ENCODE results near the gene YOD1.

Gene YOD1

GRCh38 chr1:207084701-207085180, 33.7 kb upstream of the YOD1 start:
- peak overlapping the region; percentile 34 for H3K4me2 ChIP-seq (ENCODE audit: low read length)
- H3K27me3 ChIP-seq (ENCODE audit: low read depth, low read length) = no peaks in the 10 kb centered on the region
- no peak overlapping the region for H3K27ac ChIP-seq (ENCODE audit: low read length)
- no peak overlapping the region for H2AFZ ChIP-seq (ENCODE audit: low read depth, low read length)
- peaks cover 29% of the 10 kb centered on the region for H3K4me1 ChIP-seq (ENCODE audit: low read length)
- H3K9ac ChIP-seq (ENCODE audit: low read length) = no peak overlapping the region
- H3K79me2 ChIP-seq (ENCODE audit: low read length) = no peaks in the 10 kb centered on the region
- no peaks in the 10 kb centered on the region for H3K36me3 ChIP-seq (replicated peaks; ENCODE audit: low read depth, low read length)
- TF ChIP-seq EZH2phosphoT487 (IDR thresholded peaks at IDR 0.05; ENCODE audit: low read depth) (no peak), CTCF (IDR thresholded peaks at IDR 0.05; ENCODE audit: low read depth, low read length) (peak; percentile 74)
- H3K4me3 ChIP-seq (ENCODE audit: low read length) = no peak overlapping the region
- H3K9me3 ChIP-seq (ENCODE audit: insufficient read depth, low read length) = no peaks in the 10 kb centered on the region
- no peaks in the 10 kb centered on the region for H4K20me1 ChIP-seq (ENCODE audit: insufficient read depth, low read length)

- Histone ChIP-seq H3K27ac (ENCODE audit: low read length) (no peak overlapping the region), H3K36me3 (replicated peaks; ENCODE audit: low read depth, low read length) (no peaks in the 10 kb centered on the region), H3K4me3 (ENCODE audit: low read length) (no peak overlapping the region), H3K27me3 (ENCODE audit: low read depth, low read length) (no peaks in the 10 kb centered on the region), H4K20me1 (ENCODE audit: insufficient read depth, low read length) (no peaks in the 10 kb centered on the region), H3K9ac (ENCODE audit: low read length) (no peak overlapping the region), H2AFZ (ENCODE audit: low read depth, low read length) (no peak overlapping the region), H3K4me2 (ENCODE audit: low read length) (peak overlapping the region; percentile 34), H3K4me1 (ENCODE audit: low read length) (peaks cover 29% of the 10 kb centered on the region), H3K79me2 (ENCODE audit: low read length) (no peaks in the 10 kb centered on the region), H3K9me3 (ENCODE audit: insufficient read depth, low read length) (no peaks in the 10 kb centered on the region)
- TF ChIP-seq EZH2phosphoT487 (IDR thresholded peaks at IDR 0.05; ENCODE audit: low read depth) (no peak), CTCF (IDR thresholded peaks at IDR 0.05; ENCODE audit: low read depth, low read length) (no peak)
Observed at GRCh38 chr1:207084232-207084631, 33.2 kb upstream of the YOD1 start.

- H2AFZ ChIP-seq (ENCODE audit: low read depth, low read length) = no peak overlapping the region
Observed at GRCh38 chr1:207081806-207082205, 30.8 kb upstream of the YOD1 start.

GRCh38 chr1:207081088-207081487, 30.1 kb upstream of the YOD1 start:
- no peak overlapping the region for H3K27ac ChIP-seq (ENCODE audit: low read length)
- H2AFZ ChIP-seq (ENCODE audit: low read depth, low read length) = no peak overlapping the region
- peaks cover 29% of the 10 kb centered on the region for H3K4me1 ChIP-seq (ENCODE audit: low read length)
- TF ChIP-seq EZH2phosphoT487 (IDR thresholded peaks at IDR 0.05; ENCODE audit: low read depth) (no peak), CTCF (IDR thresholded peaks at IDR 0.05; ENCODE audit: low read depth, low read length) (no peak)
- H3K9me3 ChIP-seq (ENCODE audit: insufficient read depth, low read length) = no peaks in the 10 kb centered on the region
- no peaks in the 10 kb centered on the region for H4K20me1 ChIP-seq (ENCODE audit: insufficient read depth, low read length)
- no peaks in the 10 kb centered on the region for H3K27me3 ChIP-seq (ENCODE audit: low read depth, low read length)
- no peak overlapping the region for H3K4me2 ChIP-seq (ENCODE audit: low read length)
- no peaks in the 10 kb centered on the region for H3K36me3 ChIP-seq (replicated peaks; ENCODE audit: low read depth, low read length)
- H3K9ac ChIP-seq (ENCODE audit: low read length) = no peak overlapping the region
- no peaks in the 10 kb centered on the region for H3K79me2 ChIP-seq (ENCODE audit: low read length)
- no peak overlapping the region for H3K4me3 ChIP-seq (ENCODE audit: low read length)

More at GRCh38 chr1:207081806-207082205, 30.8 kb upstream of the YOD1 start:
- Histone ChIP-seq H3K9ac (ENCODE audit: low read length) (no peak overlapping the region), H3K79me2 (ENCODE audit: low read length) (no peaks in the 10 kb centered on the region), H3K9me3 (ENCODE audit: insufficient read depth, low read length) (no peaks in the 10 kb centered on the region), H3K4me3 (ENCODE audit: low read length) (no peak overlapping the region), H3K4me1 (ENCODE audit: low read length) (peaks cover 29% of the 10 kb centered on the region), H3K36me3 (replicated peaks; ENCODE audit: low read depth, low read length) (no peaks in the 10 kb centered on the region), H4K20me1 (ENCODE audit: insufficient read depth, low read length) (no peaks in the 10 kb centered on the region), H3K27me3 (ENCODE audit: low read depth, low read length) (no peaks in the 10 kb centered on the region), H3K4me2 (ENCODE audit: low read length) (no peak overlapping the region), H3K27ac (ENCODE audit: low read length) (no peak overlapping the region)
- TF ChIP-seq EZH2phosphoT487 (IDR thresholded peaks at IDR 0.05; ENCODE audit: low read depth) = no peak
- no peak for TF ChIP-seq CTCF (IDR thresholded peaks at IDR 0.05; ENCODE audit: low read depth, low read length)

All from OCI-LY3 (cell line).